Mesenteric fat pad (tissue), 1 donor: ENCODE results near the gene GRPEL2. TPM values are rescaled to one million over a fixed set of nuclear protein-coding genes. Genes with fewer than 3 reads are reported as not detected.

Experiments
- DNase-seq: peaks from one replicate; pipeline ENCODE4 v3.0.0-alpha.2; 2020; ENCODE audit warnings: low spot score
- total RNA-seq: library from RNA; stranded (reverse); fragmentation: NEBNext Ultra II Directional; extraction: Animal tissue kit (Norgen Biotek cat#: 25700); gene quantifications from one replicate; pipeline ENCODE4 v1.2.1, GENCODE V29; 2021
- donor health status: DM: yes; HTN: yes; CAD: no.

Gene GRPEL2
- total RNA-seq, 1 donor from 2014 or later: 22.7 TPM

GRCh38 chr5:149317281-149318048 lies 27.8 kb upstream of the GRPEL2 start:
- DNase-seq: no peak

GRCh38 chr5:149319174-149319573 lies 26.1 kb upstream of the GRPEL2 start:
- no peak for DNase-seq

GRCh38 chr5:149320791-149321330 lies 24.4 kb upstream of the GRPEL2 start:
- DNase-seq: no peak

GRCh38 chr5:149322518-149322917 lies 22.8 kb upstream of the GRPEL2 start:
- no peak for DNase-seq

GRCh38 chr5:149323210-149323609 lies 22.1 kb upstream of the GRPEL2 start:
- DNase-seq: no peak

GRCh38 chr5:149323621-149324205 lies 21.6 kb upstream of the GRPEL2 start:
- DNase-seq: no peak

- no peak for DNase-seq
Observed at GRCh38 chr5:149324641-149325040, 20.7 kb upstream of the GRPEL2 start.

- no peak for DNase-seq
Observed at GRCh38 chr5:149325166-149325735, 20.0 kb upstream of the GRPEL2 start.

GRCh38 chr5:149325894-149326293 lies 19.4 kb upstream of the GRPEL2 start:
- no peak for DNase-seq

GRCh38 chr5:149326611-149327010 lies 18.7 kb upstream of the GRPEL2 start:
- no peak for DNase-seq

- DNase-seq: no peak
Observed at GRCh38 chr5:149328177-149328576, 17.1 kb upstream of the GRPEL2 start.

- no peak for DNase-seq
Observed at GRCh38 chr5:149333711-149334443, 11.4 kb upstream of the GRPEL2 start.

GRCh38 chr5:149337736-149338135 lies 7.6 kb upstream of the GRPEL2 start:
- DNase-seq: no peak

GRCh38 chr5:149338364-149338763 lies 6.9 kb upstream of the GRPEL2 start:
- DNase-seq: no peak

GRCh38 chr5:149340920-149341319 lies 4.4 kb upstream of the GRPEL2 start:
- DNase-seq: no peak

GRCh38 chr5:149341876-149342275 lies 3.4 kb upstream of the GRPEL2 start:
- DNase-seq: no peak

- no peak for DNase-seq
Observed at GRCh38 chr5:149344151-149344550, 1.1 kb upstream of the GRPEL2 start.

GRCh38 chr5:149345892-149346222 lies 558 bp downstream of the GRPEL2 start:
- DNase-seq: no peak

- no peak for DNase-seq
Observed at GRCh38 chr5:149348518-149348917, 3.2 kb downstream of the GRPEL2 start.

- no peak for DNase-seq
Observed at GRCh38 chr5:149349382-149349781, 4.1 kb downstream of the GRPEL2 start.

GRCh38 chr5:149352169-149352568 lies 6.9 kb downstream of the GRPEL2 start:
- DNase-seq: no peak

- DNase-seq: no peak
Observed at GRCh38 chr5:149353911-149354310, 8.6 kb downstream of the GRPEL2 start.
